Measurements from ENCODE around the gene LY6G6F. TPM values are rescaled to one million over a fixed set of nuclear protein-coding genes. Genes with fewer than 3 reads are reported as not detected.
"Not testable (repeated sequence)": the region's sequence is repeated elsewhere in the genome, so short reads cannot be mapped to it uniquely, and the experiment has no call there.

LY6G6F gene
- total RNA-seq, 1 donor from 2014 or later, result not detected

DNA sequence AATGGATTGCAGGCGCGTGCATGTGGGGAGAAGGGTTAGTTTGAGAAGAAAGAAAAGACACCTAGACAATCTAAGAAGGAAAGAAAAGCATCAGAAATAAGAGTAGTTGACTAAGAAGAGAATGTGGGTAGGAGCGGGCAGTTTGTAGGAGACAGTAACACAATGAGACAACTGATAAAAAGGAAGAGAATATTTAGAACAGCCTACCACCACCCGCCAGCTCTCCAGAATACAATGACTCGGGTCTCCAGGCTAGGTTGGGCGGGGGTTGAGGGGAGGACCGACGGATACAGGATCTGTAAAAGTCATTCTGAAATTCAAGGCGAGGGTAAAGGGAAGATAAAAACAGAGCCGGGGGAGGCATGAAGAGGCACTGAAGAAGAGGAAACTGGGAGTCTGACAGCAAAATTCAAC, 4.3 kb upstream of the LY6G6F start:
- H3K27ac ChIP-seq (ENCODE audit: low read depth, low read length), result peak overlapping the region; percentile 99
- peak overlapping the region; percentile 96 to 99 (median 99) for H3K4me3 ChIP-seq (ENCODE audit: low read length in 3 of 3)
- peaks cover 17 to 32% (median 18%) of the 10 kb centered on the region in 3 donors for H3K4me1 ChIP-seq (ENCODE audit: control insufficient read depth in 3 of 3, insufficient read depth in 3 of 3, low read length in 3 of 3)
- H3K36me3 ChIP-seq (ENCODE audit: control insufficient read depth in 3 of 3, insufficient read depth in 3 of 3, low read length in 3 of 3), result peaks cover 15 to 22% (median 20%) of the 10 kb centered on the region in 3 donors
- peak overlapping the region; percentile 97 to 99 (median 99) for H3K9ac ChIP-seq (ENCODE audit: low read depth in 1 of 3, low read length in 3 of 3)
- H3K9me3 ChIP-seq (ENCODE audit: control insufficient read depth in 3 of 3, low read length in 3 of 3), result no peaks in the 10 kb centered on the region
- no peaks in the 10 kb centered on the region for H3K27me3 ChIP-seq (ENCODE audit: control insufficient read depth in 3 of 3, insufficient read depth in 3 of 3, low read length in 3 of 3)

DNA sequence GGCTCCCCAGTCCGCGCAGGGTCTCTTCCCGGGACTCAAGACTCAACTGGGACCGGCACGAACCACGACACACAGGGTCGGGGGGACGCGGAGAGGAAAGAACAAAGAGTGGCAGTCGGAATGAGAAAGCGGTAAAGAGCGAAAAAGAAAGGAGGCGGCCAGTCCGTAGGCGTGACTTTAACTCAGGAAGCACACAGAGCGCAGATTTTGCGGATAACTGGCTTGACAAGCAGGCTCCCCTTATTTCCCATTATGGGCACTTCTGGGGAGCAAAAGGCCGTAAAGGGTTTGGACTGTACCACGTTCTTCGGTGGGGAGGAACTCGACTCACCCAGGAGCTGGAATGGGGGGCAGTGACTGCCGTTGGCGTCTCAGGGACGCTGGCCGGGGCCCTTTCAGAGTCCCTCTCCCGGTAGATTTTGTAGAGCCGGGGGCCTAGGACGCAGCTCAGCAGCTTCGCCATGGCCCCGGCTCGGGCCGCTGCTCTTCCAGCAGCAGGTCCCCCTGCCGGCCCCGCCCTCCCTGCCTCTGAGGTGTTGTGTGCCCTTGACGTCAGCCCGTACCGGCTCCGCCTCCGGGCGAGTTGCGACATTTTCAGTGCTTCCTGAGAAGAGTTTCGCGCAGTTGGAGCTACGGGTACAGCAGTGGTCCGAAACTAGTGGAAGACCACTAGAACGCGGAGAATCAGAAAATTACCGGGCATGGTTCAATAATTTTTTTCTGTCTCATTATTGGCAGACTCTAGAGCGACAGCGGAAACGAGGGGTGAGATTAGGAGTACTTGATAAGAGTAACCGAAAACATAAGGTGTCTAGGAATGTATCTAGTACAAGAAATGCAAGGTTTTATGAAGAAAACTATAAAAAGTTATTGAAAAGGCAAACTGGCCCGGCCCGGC, 3.6 kb upstream of the LY6G6F start, which contains the start of gene ABHD16A:
Gene ABHD16A, minus strand, starts transcription at position 506 of the 898 bp plus-strand sequence. Its CDS starts 43 bp downstream, at position 463.
- H3K27ac ChIP-seq (ENCODE audit: low read depth, low read length), result peak within 1 kb of the TSS; percentile 99
- no peaks in the 10 kb centered on the region for H3K9me3 ChIP-seq (ENCODE audit: control insufficient read depth in 3 of 3, low read length in 3 of 3)
- H3K36me3 ChIP-seq (ENCODE audit: control insufficient read depth in 3 of 3, insufficient read depth in 3 of 3, low read length in 3 of 3), result peaks cover 15 to 18% (median 18%) of the 10 kb centered on the region in 3 donors

DNA sequence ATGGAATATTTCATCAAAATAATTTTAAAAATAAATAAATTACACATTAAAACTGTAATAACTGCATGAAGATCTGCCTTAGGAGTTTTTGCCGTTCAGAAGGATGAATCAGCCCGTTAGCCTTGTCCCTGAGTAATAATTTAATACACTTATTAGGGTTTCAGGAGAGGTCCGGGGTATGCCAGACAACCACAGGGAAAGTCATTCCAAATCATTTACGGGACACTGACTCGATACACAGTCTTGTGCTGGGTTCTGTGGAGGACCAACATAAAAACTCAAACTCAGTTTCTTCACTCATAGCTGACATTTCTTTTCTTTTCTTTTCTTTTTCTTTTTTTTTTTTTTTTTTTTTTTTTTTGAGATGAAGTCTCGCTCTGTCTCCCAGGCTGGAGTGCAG, 735 bp upstream of the LY6G6F start:
- peaks cover 0 to 5% (median 0%) of the 10 kb centered on the region in 3 donors for H3K27me3 ChIP-seq (ENCODE audit: control insufficient read depth in 3 of 3, insufficient read depth in 3 of 3, low read length in 3 of 3)
- no peaks in the 10 kb centered on the region for H3K9me3 ChIP-seq (ENCODE audit: control insufficient read depth in 3 of 3, low read length in 3 of 3)
- H3K4me1 ChIP-seq (ENCODE audit: control insufficient read depth in 3 of 3, insufficient read depth in 3 of 3, low read length in 3 of 3), result peaks cover 13 to 23% (median 14%) of the 10 kb centered on the region in 3 donors
- H3K36me3 ChIP-seq (ENCODE audit: control insufficient read depth in 3 of 3, insufficient read depth in 3 of 3, low read length in 3 of 3), result peaks cover 2 to 4% (median 2%) of the 10 kb centered on the region in 3 donors
- H3K4me3 ChIP-seq (ENCODE audit: low read length in 3 of 3), result no peak overlapping the region
- no peak overlapping the region for H3K27ac ChIP-seq (ENCODE audit: low read depth, low read length)
- no peak overlapping the region for H3K9ac ChIP-seq (ENCODE audit: low read depth in 1 of 3, low read length in 3 of 3)

More for the DNA sequence above, 3.6 kb upstream of the LY6G6F start, which contains the start of gene ABHD16A:
- Histone ChIP-seq H3K4me3 (ENCODE audit: low read length in 3 of 3) (peak within 1 kb of the TSS; percentile 96 to 99 (median 99)), H3K9ac (ENCODE audit: low read depth in 1 of 3, low read length in 3 of 3) (peak within 1 kb of the TSS; percentile 97 to 99 (median 99)), H3K27me3 (ENCODE audit: control insufficient read depth in 3 of 3, insufficient read depth in 3 of 3, low read length in 3 of 3) (no peaks in the 10 kb centered on the region), H3K4me1 (ENCODE audit: control insufficient read depth in 3 of 3, insufficient read depth in 3 of 3, low read length in 3 of 3) (peaks cover 16 to 27% (median 17%) of the 10 kb centered on the region in 3 donors)

DNA sequence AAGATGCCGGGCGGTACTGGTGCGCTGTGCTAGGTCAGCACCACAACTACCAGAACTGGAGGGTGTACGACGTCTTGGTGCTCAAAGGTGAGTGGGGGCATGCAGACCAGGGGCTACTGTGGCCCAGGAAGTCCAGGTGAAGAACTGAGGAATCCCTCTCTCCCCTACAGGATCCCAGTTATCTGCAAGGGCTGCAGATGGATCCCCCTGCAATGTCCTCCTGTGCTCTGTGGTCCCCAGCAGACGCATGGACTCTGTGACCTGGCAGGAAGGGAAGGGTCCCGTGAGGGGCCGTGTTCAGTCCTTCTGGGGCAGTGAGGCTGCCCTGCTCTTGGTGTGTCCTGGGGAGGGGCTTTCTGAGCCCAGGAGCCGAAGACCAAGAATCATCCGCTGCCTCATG, 1.0 kb downstream of the LY6G6F start:
- Histone ChIP-seq H3K27me3 (ENCODE audit: control insufficient read depth in 3 of 3, insufficient read depth in 3 of 3, low read length in 3 of 3) (peaks cover 0 to 5% (median 0%) of the 10 kb centered on the region in 3 donors), H3K9me3 (ENCODE audit: control insufficient read depth in 3 of 3, low read length in 3 of 3) (no peaks in the 10 kb centered on the region), H3K36me3 (ENCODE audit: control insufficient read depth in 3 of 3, insufficient read depth in 3 of 3, low read length in 3 of 3) (no peaks in the 10 kb centered on the region), H3K4me1 (ENCODE audit: control insufficient read depth in 3 of 3, insufficient read depth in 3 of 3, low read length in 3 of 3) (peaks cover 0 to 6% (median 0%) of the 10 kb centered on the region in 3 donors), H3K27ac (ENCODE audit: low read depth, low read length) (no peak overlapping the region), H3K9ac (ENCODE audit: low read depth in 1 of 3, low read length in 3 of 3) (no peak overlapping the region), H3K4me3 (ENCODE audit: low read length in 3 of 3) (no peak overlapping the region)

DNA sequence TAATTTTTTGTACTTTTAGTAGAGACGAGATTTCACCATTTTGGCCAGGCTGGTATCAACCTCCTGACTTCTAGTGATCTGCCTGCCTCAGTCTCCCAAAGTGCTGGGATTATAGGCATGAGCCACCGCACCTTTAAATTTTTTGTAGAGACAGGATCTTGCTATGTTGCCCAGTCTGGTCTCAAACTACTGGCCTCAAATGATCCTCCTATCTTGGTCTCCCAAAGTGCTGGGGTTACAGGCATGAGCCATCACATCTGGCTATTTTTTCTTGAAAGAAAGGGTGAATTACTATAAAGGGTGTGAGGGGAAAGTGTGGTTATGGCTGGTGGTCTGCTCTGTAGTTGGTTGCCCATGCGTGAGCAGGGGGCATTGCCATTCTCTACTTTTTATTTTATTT, 1.6 kb downstream of the LY6G6F start:
- no peaks in the 10 kb centered on the region for H3K36me3 ChIP-seq (ENCODE audit: control insufficient read depth in 3 of 3, insufficient read depth in 3 of 3, low read length in 3 of 3)
- H3K4me3 ChIP-seq (ENCODE audit: low read length in 3 of 3), result no peak overlapping the region
- H3K9ac ChIP-seq (ENCODE audit: low read depth in 1 of 3, low read length in 3 of 3), result no peak overlapping the region
- peaks cover 0 to 5% (median 0%) of the 10 kb centered on the region in 3 donors for H3K27me3 ChIP-seq (ENCODE audit: control insufficient read depth in 3 of 3, insufficient read depth in 3 of 3, low read length in 3 of 3)
- H3K9me3 ChIP-seq (ENCODE audit: control insufficient read depth in 3 of 3, low read length in 3 of 3), result no peaks in the 10 kb centered on the region
- H3K27ac ChIP-seq (ENCODE audit: low read depth, low read length), result no peak overlapping the region
- H3K4me1 ChIP-seq (ENCODE audit: control insufficient read depth in 3 of 3, insufficient read depth in 3 of 3, low read length in 3 of 3), result peaks cover 0 to 6% (median 0%) of the 10 kb centered on the region in 3 donors

DNA sequence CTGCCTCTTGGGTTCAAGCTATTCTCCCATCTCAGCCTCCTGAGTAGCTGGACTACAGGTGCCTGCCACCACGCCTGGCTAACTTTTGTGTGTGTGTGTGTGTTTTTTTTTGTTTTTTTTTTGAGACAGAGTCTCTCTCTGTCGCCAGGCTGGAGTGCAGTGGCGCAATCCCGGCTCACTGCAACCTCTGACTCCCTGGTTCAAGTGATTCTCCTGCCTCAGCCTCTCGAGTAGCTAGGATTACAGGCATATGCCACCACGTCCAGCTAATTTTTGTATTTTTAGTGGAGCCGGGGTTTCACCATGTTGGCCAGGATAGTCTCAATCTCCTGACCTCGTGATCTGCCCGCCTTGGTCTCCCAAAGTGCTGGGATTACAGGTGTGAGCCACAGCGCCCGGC, 2.5 kb downstream of the LY6G6F start:
- not testable (repeated sequence) for H3K27me3 ChIP-seq (ENCODE audit: control insufficient read depth in 3 of 3, insufficient read depth in 3 of 3, low read length in 3 of 3); H3K9ac ChIP-seq (ENCODE audit: low read depth in 1 of 3, low read length in 3 of 3); H3K36me3 ChIP-seq (ENCODE audit: control insufficient read depth in 3 of 3, insufficient read depth in 3 of 3, low read length in 3 of 3); H3K9me3 ChIP-seq (ENCODE audit: control insufficient read depth in 3 of 3, low read length in 3 of 3); H3K4me1 ChIP-seq (ENCODE audit: control insufficient read depth in 3 of 3, insufficient read depth in 3 of 3, low read length in 3 of 3); H3K27ac ChIP-seq (ENCODE audit: low read depth, low read length); H3K4me3 ChIP-seq (ENCODE audit: low read length in 3 of 3)

DNA sequence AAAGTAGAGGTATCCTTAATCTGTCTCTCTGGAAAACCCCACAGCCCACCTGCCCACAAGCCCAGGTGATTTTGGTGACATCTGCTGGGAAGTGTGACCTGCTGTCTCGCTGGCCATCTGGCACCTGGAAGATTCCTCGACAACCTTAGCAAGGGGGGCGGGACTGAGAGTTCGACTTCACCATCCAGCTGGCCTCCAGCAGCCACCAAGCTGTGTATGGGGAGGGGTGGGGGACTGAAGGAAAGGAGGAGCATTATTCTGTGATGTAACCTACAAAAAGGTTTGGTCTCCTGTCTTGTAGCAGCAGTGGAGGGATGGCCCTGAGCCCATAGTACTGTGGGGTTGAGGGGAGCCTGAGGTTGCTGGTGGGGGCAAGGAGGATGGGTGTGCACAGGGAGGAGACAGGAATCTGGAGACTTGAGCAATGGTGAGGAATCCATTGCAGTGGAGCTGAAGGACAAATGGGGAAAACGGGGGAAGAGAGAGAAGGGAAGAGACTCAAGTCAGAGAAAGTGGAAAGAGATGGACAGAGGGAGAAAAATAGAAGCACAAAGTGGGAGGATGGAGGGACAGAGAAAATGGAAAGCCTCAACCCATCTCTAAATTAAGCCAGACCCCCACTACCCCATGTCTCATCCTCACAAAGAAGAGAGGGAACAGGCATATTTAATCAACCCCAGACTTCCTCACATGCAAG, 4.0 kb downstream of the LY6G6F start:
- H3K4me3 ChIP-seq (ENCODE audit: low read length in 3 of 3), result no peak overlapping the region
- no peak overlapping the region for H3K27ac ChIP-seq (ENCODE audit: low read depth, low read length)

DNA sequence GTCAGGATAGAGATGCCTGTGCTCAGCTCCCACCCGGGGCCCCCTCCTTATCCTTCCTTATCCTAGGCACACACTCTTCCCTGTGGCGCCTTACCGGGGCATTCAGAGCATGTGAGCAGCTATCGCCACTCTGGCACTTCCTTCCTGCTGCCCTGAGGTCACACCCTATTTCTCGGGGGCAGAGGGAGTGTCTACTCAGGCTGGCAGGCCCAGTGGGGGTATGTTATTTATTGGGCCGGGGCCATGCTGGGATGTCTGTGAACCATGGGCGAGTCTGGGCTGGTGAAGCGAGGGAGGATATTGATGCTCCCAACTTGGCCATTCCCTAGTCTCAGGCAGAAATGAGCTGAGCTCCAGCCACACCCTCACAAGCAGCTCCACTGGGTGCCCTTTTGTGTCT, 4.6 kb downstream of the LY6G6F start:
- H3K27me3 ChIP-seq (ENCODE audit: control insufficient read depth in 3 of 3, insufficient read depth in 3 of 3, low read length in 3 of 3), result peaks cover 0 to 5% (median 0%) of the 10 kb centered on the region in 3 donors
- no peaks in the 10 kb centered on the region for H3K9me3 ChIP-seq (ENCODE audit: control insufficient read depth in 3 of 3, low read length in 3 of 3)
- no peaks in the 10 kb centered on the region for H3K36me3 ChIP-seq (ENCODE audit: control insufficient read depth in 3 of 3, insufficient read depth in 3 of 3, low read length in 3 of 3)
- H3K4me3 ChIP-seq (ENCODE audit: low read length in 3 of 3), result no peak overlapping the region
- H3K27ac ChIP-seq (ENCODE audit: low read depth, low read length), result no peak overlapping the region
- no peak overlapping the region for H3K9ac ChIP-seq (ENCODE audit: low read depth in 1 of 3, low read length in 3 of 3)
- peaks cover 0 to 5% (median 0%) of the 10 kb centered on the region in 3 donors for H3K4me1 ChIP-seq (ENCODE audit: control insufficient read depth in 3 of 3, insufficient read depth in 3 of 3, low read length in 3 of 3)

More for the DNA sequence above, 4.0 kb downstream of the LY6G6F start:
- Histone ChIP-seq H3K9me3 (ENCODE audit: control insufficient read depth in 3 of 3, low read length in 3 of 3) (no peaks in the 10 kb centered on the region), H3K36me3 (ENCODE audit: control insufficient read depth in 3 of 3, insufficient read depth in 3 of 3, low read length in 3 of 3) (no peaks in the 10 kb centered on the region), H3K27me3 (ENCODE audit: control insufficient read depth in 3 of 3, insufficient read depth in 3 of 3, low read length in 3 of 3) (peaks cover 0 to 5% (median 0%) of the 10 kb centered on the region in 3 donors), H3K4me1 (ENCODE audit: control insufficient read depth in 3 of 3, insufficient read depth in 3 of 3, low read length in 3 of 3) (peaks cover 0 to 5% (median 0%) of the 10 kb centered on the region in 3 donors), H3K9ac (ENCODE audit: low read depth in 1 of 3, low read length in 3 of 3) (no peak overlapping the region)

DNA sequence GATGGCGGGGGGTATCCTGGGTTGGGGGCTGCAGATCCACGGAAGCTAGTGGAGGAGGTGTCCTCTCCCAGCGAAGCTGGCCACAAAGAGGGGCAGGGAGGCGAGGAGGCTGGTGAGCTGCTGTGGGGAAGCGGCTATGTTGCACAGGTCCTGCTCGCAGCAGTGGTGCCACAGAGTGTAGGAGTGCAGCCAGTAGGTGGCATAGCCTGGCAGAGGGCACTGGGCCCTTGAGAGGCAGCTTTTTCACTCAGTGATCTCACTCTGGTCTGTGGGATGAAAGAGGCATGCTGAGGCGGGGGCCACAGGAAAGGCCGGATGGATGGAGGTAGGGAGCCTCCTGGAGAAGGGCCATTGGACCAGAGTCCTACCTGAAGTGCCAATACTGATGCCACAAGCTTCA, 5.6 kb downstream of the LY6G6F start:
- peaks cover 0 to 5% (median 0%) of the 10 kb centered on the region in 3 donors for H3K27me3 ChIP-seq (ENCODE audit: control insufficient read depth in 3 of 3, insufficient read depth in 3 of 3, low read length in 3 of 3)
- H3K9ac ChIP-seq (ENCODE audit: low read depth in 1 of 3, low read length in 3 of 3), result no peak overlapping the region
- no peak overlapping the region for H3K27ac ChIP-seq (ENCODE audit: low read depth, low read length)
- H3K9me3 ChIP-seq (ENCODE audit: control insufficient read depth in 3 of 3, low read length in 3 of 3), result no peaks in the 10 kb centered on the region
- H3K4me3 ChIP-seq (ENCODE audit: low read length in 3 of 3), result no peak overlapping the region
- H3K36me3 ChIP-seq (ENCODE audit: control insufficient read depth in 3 of 3, insufficient read depth in 3 of 3, low read length in 3 of 3), result no peaks in the 10 kb centered on the region
- peaks cover 0 to 5% (median 0%) of the 10 kb centered on the region in 3 donors for H3K4me1 ChIP-seq (ENCODE audit: control insufficient read depth in 3 of 3, insufficient read depth in 3 of 3, low read length in 3 of 3)

Data from skeletal muscle tissue (tissue), 4 donors.